Measurements from ENCODE around the gene CALHM4.

Gene CALHM4

DNA sequence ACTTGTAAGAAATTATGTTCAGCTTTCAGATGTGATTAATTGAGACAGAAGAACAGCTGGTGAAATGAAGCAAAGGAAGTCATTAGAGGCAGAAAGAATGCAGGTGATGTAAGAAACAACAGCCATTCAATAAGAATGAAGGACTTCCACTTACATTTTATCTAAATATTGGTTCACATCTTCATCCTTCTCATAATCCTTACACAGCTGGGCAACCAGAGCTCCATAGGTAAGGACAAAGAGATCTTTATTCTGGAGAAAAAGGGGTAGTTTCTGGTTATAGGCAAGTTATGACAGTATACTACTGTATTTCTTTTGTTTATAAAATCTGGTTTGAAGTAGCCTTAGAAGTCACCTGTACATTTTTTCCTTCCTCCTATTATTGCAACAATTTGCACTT, 10.4 kb upstream of the CALHM4 start:
- no peak for DNase-seq

GRCh38 chr6:116545651-116546050, 7.9 kb upstream of the CALHM4 start, which contains the start of gene TRAPPC3L:
Gene TRAPPC3L, minus strand, starts transcription at chr6:116545684. Its CDS starts 170 bp downstream, at chr6:116545514.
- DNase-seq: no peak

DNA sequence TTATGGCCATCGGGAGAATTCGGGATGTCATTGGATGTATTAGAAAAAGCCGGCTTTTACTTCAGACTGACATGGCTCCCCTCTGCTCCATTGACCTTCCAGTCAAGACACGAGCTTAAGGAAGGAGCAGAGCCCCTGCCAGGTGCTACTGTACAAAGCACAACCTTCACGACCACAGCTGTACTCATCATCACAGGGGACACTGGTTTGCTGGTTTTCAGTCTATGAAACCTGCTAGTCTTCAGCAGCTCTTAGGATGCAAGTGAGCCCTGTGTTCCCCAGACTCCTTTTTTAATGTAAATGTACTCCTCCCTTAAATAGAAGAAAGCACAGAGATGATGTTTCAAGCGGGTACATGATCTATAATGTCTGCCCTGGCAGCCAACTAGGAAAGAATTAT, 6.2 kb upstream of the CALHM4 start:
- DNase-seq: no peak

DNA sequence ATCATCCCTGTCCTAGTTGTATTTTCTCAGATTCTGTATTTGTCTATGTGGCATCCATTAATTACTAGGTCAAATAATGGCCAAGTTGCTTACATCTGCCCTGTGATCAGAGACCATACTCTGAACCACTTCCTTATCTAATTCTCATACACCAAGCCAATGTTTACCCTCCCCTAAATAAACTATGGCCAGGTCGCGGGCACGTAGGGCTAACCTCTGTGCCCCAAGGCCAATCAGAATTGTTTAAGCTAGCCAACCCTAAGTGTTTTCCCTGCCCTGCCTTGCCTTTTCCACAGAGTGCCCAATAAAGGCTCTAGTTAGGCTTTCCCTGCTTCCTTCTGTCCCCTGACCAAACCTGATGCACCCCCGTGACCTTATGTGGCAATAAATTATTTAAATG, 2.8 kb upstream of the CALHM4 start:
- no peak for DNase-seq

DNA sequence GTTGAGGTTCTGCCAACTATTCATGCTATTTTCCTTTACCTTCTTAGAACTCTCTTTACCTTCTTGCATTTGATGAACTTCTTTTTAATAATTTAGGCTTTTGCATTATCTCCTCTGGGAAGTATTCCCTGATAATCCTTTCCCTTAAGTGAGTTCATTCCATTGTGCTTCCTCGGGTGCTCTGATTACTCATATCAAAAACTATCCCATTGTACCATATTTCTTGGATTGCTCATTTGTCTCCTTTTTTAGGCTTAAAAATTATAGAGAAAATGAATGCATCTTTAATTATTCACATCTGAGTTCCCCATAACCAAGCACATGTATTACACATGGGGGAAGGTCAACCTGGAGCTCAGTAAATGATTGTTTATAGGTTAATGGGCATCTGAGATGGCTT, 2.5 kb downstream of the CALHM4 start:
- no peak for DNase-seq

- no peak for DNase-seq
Observed at GRCh38 chr6:116556814-116557415, 3.4 kb downstream of the CALHM4 start.

GRCh38 chr6:116557893-116558292, 4.3 kb downstream of the CALHM4 start:
- DNase-seq: no peak

DNA sequence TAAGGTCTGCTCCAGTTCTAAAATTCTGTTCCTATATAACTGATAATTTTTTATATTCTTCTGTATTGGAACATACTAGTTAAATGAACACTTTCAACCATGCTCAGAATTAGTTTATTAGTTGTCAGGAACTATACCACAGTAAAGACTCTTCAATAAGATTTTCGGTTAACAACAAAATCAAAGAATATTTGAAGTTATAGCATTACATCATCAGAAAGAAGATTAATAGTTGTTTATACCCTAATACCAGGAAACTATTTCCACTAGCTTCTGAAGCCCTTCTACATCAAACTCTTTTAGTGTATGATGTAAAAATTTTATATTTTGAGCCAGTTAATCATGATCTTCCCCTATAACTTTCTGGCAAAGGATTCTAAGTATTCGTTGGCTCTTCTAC, 6.6 kb downstream of the CALHM4 start:
- DNase-seq: no peak

DNA sequence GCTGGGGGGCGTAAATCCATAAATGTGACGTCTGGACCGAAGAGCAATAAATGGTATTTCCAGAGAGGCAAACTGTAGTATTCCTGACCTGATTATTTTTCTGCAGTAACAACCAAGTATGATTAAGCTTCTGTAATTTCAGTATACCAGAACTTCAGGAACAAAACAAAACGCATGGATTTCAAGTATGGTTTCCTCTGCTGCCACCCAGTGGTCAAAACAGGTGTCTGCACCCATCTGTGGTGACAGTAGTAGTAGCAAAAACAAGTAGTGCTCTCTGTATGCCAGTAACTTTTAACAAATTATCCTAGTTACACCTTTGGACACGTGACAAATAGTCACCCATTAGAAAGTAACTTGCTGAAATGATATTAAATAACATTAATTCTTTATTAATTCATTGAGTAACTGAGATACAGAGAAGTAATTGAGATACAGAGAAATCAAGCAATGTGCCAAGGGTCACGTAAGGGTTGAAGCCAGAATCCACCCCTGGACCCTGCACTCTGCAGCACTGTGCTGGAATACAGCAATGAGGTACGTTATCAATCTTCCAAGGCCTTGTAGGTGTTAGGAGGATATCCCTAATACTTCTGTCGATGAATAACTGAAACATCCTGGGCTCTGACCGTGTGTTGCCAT, 7.9 kb downstream of the CALHM4 start:
- DNase-seq: no peak

- no peak for DNase-seq
Observed at GRCh38 chr6:116562019-116562403, 8.5 kb downstream of the CALHM4 start.

DNA sequence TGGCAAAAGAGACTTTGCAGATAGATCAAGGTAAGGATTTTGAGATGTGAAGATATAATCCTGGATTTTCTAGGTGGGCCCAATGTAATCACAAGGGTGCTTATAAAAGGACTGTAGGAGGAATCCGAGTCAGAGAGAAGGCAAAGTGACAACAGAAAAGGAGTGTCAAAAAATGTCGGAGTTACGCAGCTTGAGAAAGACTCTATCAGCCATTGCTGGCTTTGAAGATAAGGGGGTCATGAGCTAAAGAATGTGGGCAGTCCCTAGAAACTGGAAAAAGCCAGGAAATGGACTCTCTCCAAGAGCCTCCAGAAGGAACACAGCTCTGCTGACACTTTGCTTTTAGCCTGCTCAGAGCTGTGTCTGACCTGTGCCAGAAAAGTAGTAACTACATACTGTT, 9.1 kb downstream of the CALHM4 start:
- DNase-seq: no peak

DNA sequence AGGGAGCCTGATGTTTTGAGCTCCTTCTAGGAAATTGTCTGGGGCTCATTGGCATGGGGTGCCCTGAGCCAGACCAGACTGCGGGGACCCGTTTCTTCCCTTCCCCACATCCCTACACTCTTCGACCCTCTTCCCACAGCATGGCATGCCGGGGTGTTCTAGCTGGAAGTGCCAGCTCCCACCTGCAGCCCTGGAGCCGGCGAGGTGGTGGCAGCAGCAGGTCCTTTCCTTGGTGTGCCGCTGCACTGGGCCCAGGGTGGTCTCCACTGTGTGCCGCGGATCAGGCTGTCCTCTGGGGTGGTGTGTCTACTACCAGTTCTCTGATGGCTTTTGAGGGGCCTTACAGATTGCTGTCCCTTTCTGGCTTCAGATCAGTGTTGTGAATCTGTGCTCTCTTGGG, 10.3 kb downstream of the CALHM4 start:
- DNase-seq: no peak

DNA sequence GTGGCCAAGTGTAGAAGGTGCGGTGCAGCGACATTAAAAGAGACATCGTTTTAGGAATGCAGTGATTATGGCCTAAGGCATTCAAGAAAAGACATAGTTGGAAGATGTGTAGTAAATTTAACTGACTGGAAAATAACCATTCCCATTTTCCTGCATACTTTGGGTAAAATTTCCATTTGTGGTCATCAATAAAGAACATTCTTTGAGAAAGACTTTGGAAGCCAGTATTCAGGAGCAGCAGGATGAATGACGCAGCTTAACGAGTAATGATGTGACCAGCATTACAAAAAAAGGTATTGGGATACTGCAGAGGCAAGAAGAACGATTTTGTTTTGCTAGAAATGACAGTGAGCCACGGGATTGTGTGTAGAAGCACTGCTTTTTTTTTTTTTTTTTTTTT, 10.8 kb downstream of the CALHM4 start:
- DNase-seq: no peak

DNA sequence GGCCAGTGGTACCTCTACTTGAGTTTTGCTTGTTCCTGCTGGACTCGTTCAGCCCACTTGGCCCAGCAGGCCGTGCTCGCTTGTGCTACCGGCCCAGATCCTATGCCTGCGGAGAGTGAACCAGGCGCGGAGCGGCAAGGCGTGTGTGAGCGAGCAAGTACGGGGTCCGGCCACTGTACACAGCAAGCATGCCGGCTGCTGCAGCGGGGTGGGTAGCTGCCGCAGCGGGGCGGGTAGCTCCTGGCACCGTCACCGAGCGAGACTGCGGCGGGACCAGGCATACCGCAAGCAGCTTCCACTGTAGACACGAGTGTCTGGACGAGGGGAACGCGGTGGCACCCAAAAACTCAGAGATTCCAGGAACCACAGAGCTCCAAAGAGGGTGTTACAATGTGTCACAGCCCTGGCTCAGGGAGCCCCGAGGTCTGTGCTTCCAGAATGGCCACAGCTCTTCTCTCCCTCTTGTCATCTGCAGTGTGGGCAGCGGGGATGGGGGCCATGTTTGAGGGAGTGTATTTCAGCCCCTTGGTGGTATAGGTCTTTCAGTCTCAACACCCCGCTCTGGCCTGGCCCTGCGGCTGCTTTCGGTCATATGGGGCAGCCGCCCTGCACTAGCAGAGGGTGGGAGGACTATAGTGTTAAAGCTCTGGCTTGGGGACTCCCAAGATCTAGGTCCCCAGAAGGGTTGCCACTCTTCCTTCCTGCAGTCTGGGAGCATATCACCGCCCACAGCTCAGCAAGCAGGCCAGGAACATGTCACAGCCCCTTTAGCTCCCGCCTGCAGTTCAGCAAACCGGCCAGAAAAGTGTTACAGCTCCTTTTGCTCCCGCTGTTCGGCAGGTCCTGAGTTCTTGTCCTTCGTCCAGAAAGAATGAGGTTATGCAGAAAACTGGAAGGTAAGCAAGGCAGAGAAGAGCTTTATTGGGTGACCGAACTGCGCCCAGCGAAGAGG, 11.6 kb downstream of the CALHM4 start:
- no peak for DNase-seq

GRCh38 chr6:116568111-116568510, 14.6 kb downstream of the CALHM4 start:
- no peak for DNase-seq

GRCh38 chr6:116568821-116569755, 15.5 kb downstream of the CALHM4 start:
- no peak for DNase-seq

DNA sequence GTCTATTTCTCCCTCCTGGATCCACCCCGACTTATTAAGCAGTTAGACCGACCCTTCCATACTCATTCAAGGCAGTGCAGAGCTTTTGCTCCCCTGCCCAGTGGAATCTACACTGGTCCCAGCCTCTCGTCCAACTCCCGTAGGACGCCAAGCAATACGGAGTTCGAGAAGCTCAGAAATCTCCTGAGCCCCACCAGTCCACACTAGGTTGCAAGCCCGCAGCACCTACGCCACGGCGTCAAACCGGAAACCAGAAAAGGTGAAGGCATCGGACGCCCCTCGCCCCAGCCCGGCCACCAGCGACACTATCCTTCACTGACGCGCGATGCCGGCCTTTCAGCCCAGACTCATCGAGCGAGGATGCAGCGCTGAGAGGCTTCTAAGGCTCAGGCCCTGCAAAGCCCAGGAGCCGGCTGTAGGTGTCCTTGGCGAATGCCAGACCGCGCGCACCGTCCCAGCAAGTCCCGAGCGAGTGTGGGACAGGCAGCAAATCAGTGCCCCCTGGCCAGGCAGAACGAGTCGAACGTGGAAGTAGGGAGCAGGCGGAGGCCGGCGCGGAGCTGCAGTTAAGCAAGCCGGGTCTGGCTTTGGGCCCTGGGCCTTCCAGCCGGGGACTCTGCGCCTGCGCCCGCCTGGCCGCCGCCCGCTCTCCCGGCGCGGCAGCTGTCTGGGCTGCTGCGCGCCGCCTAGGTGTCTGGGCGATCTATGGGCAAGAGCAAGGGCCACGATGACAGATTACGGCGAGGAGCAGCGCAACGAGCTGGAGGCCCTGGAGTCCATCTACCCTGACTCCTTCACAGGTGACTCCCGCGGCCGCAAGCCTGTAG, 17.5 kb downstream of the CALHM4 start, which contains the start of gene RWDD1:
Gene RWDD1 (plus strand): TSS at position 649 of the 827 bp plus-strand sequence. CDS start 79 bp downstream, at position 728.
- peak; percentile 90 for DNase-seq

DNA sequence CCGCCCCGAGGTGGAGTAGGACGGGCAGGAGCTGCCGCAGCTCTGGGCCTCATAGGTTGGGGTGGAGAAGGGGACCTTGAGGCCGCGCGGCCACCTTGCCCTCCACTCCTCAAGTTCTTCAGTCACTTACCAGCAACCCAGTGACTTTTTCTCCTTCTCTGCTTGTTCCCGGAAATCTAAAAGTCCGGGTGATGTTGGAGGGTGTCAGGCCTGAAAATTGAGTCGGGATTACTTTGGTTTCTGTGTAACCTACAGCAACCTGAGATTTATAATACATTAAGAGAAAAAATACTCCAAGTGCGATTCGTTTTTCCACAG, 18.1 kb downstream of the CALHM4 start:
- no peak for DNase-seq

- DNase-seq: no peak
Observed at GRCh38 chr6:116572162-116572561, 18.6 kb downstream of the CALHM4 start.

- DNase-seq: no peak
Observed at GRCh38 chr6:116575227-116575626, 21.7 kb downstream of the CALHM4 start.

GRCh38 chr6:116577486-116577885, 23.9 kb downstream of the CALHM4 start:
- no peak for DNase-seq

DNA sequence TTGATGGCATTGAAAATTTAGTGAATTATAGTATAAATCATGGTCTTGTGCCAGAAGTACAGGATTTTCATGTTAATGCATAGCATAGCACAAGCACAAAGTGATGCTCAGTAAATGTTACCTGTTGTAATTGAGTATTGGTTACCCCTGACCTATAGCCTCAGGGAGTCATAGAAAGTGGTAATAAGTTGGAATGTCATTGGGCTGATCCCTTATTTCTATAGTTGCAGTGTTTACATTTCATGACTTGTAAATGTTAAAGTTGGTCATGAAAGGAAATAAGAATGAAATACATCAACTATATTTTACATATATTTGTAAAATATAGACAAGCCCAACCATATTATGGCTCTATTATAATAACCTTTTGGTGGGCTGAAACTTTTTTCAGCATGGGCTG, 24.8 kb downstream of the CALHM4 start:
- no peak for DNase-seq

Data from SIG-M5 (cell line).